ENCODE data around the gene ASF1A.

The ASF1A gene

DNA sequence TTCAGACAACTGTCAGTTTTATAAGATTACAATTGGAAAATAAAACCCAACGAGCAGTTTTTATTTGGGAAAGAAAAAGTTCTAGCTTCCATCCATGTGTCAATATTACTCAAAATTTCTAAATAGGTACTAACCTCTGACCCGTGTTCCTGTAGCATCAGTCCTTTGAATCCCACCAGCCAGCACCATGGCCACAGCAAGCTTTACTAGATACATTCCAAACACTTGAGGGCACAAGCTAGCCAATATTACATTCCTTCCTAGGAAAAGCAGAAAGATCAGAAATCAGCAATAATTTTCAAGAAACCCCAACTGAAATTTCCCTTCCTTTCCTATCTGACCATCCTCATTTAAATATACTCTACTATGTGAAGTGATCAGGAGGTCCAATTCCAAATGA is 19.2 kb downstream of the ASF1A start:
- DNase-seq (ENCODE audit: low read depth), result no peak

GRCh38 chr6:118914598-118914997 is 20.6 kb downstream of the ASF1A start:
- DNase-seq (ENCODE audit: low read depth), result no peak

DNA sequence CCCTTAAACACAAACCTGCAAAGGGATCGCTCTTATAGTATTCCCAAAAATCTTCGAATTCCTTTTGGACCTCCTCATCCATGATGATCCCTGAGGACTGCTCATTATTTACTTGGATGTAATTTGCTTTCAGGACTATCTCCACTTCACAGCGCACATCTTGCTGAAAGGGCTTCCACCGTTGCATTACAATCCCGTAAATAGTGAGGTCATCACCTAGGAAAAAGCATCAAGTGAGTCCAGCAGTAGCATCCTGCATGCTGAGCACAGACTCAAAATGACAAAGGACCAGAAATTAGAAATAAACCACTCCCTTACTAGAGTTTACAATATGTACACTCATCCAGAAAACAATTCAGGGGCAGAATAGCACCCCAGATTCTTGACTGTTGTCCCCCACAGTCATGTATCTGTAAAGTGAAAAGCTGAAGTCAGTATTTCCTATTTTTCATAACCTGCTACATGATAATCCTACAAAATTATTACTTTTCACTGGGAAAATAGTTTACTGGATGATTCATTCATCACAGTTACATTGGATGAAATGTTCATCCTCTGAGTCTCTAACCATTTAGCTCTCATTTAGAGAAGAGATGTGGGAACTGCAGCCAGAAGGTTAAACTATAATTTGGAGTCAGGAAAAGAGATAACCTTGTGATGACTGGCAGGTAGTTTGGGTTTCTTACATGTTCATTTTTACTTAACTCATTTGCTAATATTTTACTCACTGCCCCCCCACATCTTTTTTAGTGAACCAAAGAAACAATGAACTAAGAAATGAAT is 23.8 kb downstream of the ASF1A start:
- peak; percentile 15 for DNase-seq (ENCODE audit: low read depth)

DNA sequence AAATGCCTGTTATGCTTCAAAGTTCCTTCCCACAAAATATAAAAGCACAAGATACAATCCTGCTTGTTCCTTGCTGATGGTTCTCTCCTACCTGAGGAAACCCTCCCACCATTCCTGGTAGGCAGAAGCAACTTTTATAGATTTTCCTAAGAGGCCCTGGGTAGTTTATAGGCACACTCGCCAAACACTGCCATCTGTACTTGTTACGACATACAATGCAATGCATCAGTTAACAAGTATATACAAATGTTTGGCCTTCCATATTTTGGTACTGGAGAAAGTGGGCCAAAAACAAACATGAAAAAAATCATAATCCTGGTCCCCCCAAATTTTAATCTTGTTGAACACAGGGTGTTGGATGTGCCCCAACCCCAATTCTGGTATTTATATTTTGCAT is 24.4 kb downstream of the ASF1A start:
- no peak for DNase-seq (ENCODE audit: low read depth)

GRCh38 chr6:118921084-118921483 is 27.1 kb downstream of the ASF1A start:
- no peak for DNase-seq (ENCODE audit: low read depth)

GRCh38 chr6:118923035-118923434 is 29.1 kb downstream of the ASF1A start:
- DNase-seq (ENCODE audit: low read depth), result no peak

- no peak for DNase-seq (ENCODE audit: low read depth)
Measured at GRCh38 chr6:118930680-118931079, 36.7 kb downstream of the ASF1A start.

GRCh38 chr6:118931436-118931835 is 37.5 kb downstream of the ASF1A start:
- no peak for DNase-seq (ENCODE audit: low read depth)

- DNase-seq (ENCODE audit: low read depth), result no peak
Measured at GRCh38 chr6:118932421-118932820, 38.5 kb downstream of the ASF1A start.

- DNase-seq (ENCODE audit: low read depth), result no peak
Measured at GRCh38 chr6:118933855-118934460, 40.0 kb downstream of the ASF1A start.

- peak; percentile 85 for DNase-seq (ENCODE audit: low read depth)
Measured at GRCh38 chr6:118934461-118935330, 40.7 kb downstream of the ASF1A start, which contains the start of gene MCM9. TSS of gene MCM9 (minus strand) at chr6:118935159. CDS start at chr6:118931723, 3,436 bp downstream.

DNA sequence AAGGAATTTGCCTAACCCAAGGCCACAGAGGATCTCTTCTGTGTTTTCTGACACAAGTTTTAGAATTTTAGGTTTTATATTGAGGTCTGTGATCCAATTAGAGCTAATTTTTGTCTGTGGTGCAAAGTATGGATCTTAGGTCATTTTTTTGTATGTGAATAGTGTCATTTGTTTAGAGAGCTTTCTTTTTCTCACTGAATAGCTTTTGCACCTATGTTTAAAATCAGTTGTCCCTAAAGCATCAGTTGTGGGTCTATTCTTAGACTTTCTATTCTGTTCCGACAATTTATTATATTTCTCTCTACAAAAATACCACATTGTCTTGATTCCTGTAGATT is 41.3 kb downstream of the ASF1A start:
- no peak for DNase-seq (ENCODE audit: low read depth)

GRCh38 chr6:118935978-118936703 is 42.2 kb downstream of the ASF1A start:
- no peak for DNase-seq (ENCODE audit: low read depth)

GRCh38 chr6:118939683-118940082 is 45.7 kb downstream of the ASF1A start:
- no peak for DNase-seq (ENCODE audit: low read depth)

GRCh38 chr6:118940770-118941169 is 46.8 kb downstream of the ASF1A start:
- DNase-seq (ENCODE audit: low read depth), result no peak

- no peak for DNase-seq (ENCODE audit: low read depth)
Measured at GRCh38 chr6:118945217-118945616, 51.3 kb downstream of the ASF1A start.

DNA sequence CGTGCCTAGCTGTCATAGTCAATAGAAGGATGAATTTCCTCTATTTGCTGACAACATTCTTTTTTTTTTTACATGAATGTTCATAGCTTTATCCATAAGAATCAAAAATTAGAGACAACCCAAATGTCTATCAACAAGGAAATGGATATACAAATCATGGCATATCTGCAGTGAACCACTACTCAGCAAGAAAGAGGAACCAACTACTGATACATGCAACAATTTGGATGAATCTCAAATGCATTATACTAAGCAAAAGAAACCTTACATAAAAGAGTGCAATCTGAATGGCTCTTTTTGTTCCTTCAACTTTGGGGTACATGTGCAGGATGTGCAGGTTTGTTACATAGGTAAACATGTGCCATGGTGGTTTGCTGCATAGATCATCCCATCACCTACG is 58.7 kb downstream of the ASF1A start:
- DNase-seq (ENCODE audit: low read depth), result no peak

- DNase-seq (ENCODE audit: low read depth), result no peak
Measured at GRCh38 chr6:118953391-118953790, 59.4 kb downstream of the ASF1A start.
